Psoas muscle (tissue), 8 donors: Measurements from ENCODE around the gene MEPCE. TPM values are rescaled to one million over a fixed set of nuclear protein-coding genes. Genes with fewer than 3 reads are reported as not detected.
"Not testable (repeated sequence)": the region's sequence is repeated elsewhere in the genome, so short reads cannot be mapped to it uniquely, and the experiment has no call there.

ENCODE experiments used
- ATAC-seq, 4 donors: fragments of 200-7000 bp; cut with Tn5 transposase; one replicate each; pipeline ENCODE4 v1.9.1; 2020; ENCODE audit warnings: moderate library complexity in 3 of 4, mild to moderate bottlenecking in 2 of 4
- DNase-seq, 2 donors: peaks; one replicate each; pipeline ENCODE4 v3.0.0-alpha.2; 2020
- H3K27ac ChIP-seq: fragments of 200-600 bp; one replicate; pipeline ENCODE4 v1.8.0; 2022
- H3K27me3 ChIP-seq, 3 donors: fragments of 200-600 bp in 1 of 3; one replicate each; pipeline versions ENCODE4 v1.6.1 to v1.8.0; 2013 to 2022; ENCODE audit warnings: low read length in 2 of 3, mild to moderate bottlenecking in 2 of 3, moderate library complexity in 1 of 3; ENCODE audit not compliant: insufficient read depth in 3 of 3
- H3K36me3 ChIP-seq, 2 donors: fragments of 200-600 bp in 1 of 2; one replicate each; pipeline versions ENCODE4 v1.6.1 to v1.8.0; 2013 to 2022; ENCODE audit warnings: low read depth in 1 of 2, mild to moderate bottlenecking in 1 of 2, moderate library complexity in 1 of 2; ENCODE audit not compliant: insufficient read depth in 1 of 2
- H3K4me1 ChIP-seq: fragments of 200-600 bp; one replicate; pipeline ENCODE4 v1.8.0; 2022
- H3K4me3 ChIP-seq: fragments of 200-600 bp; one replicate; pipeline ENCODE4 v1.8.0; 2022; ENCODE audit warnings: mild to moderate bottlenecking
- H3K9me3 ChIP-seq: fragments of 200-600 bp; one replicate; pipeline ENCODE4 v1.8.0; 2022
- CTCF ChIP-seq: fragments of 200-600 bp; IDR thresholded peaks from one replicate; pipeline ENCODE4 v1.8.0; 2022; ENCODE audit warnings: antibody characterized with exemption
- WGBS, 3 donors: extraction: QIAGEN DNeasy Blood & Tissue Kit; methylation state at CpG; one replicate each; pipeline versions ENCODE4 v1.1.6 to v1.1.7; 2013; 5-methylcytosine and 5-hydroxymethylcytosine counted together
- intact Hi-C, 2 donors: fragments of 100-400 bp; cut with DNase I; formaldehyde crosslinking; loops; one replicate each; pipeline versions ENCODE4 v1.11.0 to v1.14.2; 2022
- polyA plus RNA-seq, 3 donors: library from polyadenylated mRNA; stranded (reverse); fragments of 200-250 nt; gene quantifications; one replicate each; pipeline ENCODE4 v1.2.3, GENCODE V29; 2013
- total RNA-seq, 4 donors: library from RNA; stranded (reverse); fragmentation: NEBNext Ultra II Directional in 2 of 4; extraction: Animal tissue kit (Norgen Biotek cat#: 25700) in 2 of 4; gene quantifications; one replicate each; pipeline versions ENCODE4 v1.2.1 to v1.2.4, GENCODE V29; 2021 to 2023
- donor health status: healthy with polysubstance abuse.
- donor health status: DM: no; HTN: no; CAD: no; lungs with moderate emphysema.
- donor health status: Bipolar disorder and iron deficiency.
- donor health status: healthy.
- donor health status: DM: yes; HTN: yes; CAD: no.
- donor health status: DM: no; HTN: no; CAD: no.
- donor health status: DM: no; HTN: no; CAD: no.
- donor health status: DM: yes; HTN: yes; CAD: no.

Gene MEPCE
- total and polyA plus RNA-seq, 7 donors = 27.2 to 41.5 (median 35.6) TPM

- DNase-seq (no peak), ATAC-seq (no peak)
- intact Hi-C loops = no loop called here
- no peak for TF ChIP-seq CTCF
- Histone ChIP-seq H3K27me3 (no peaks in the 10 kb centered on the region), H3K4me3 (no peak overlapping the region), H3K4me1 (peaks cover 3% of the 10 kb centered on the region), H3K36me3 (no peaks in the 10 kb centered on the region), H3K27ac (no peak overlapping the region), H3K9me3 (no peaks in the 10 kb centered on the region)
- 75 to 89% (median 84%) methylated on average over 11 of the region's 11 CpGs for WGBS, 3 donors
These were observed 12.3 kb downstream of the MEPCE start for GRCh38 chr7:100441641-100442535.

GRCh38 chr7:100443096-100443840 lies 13.6 kb downstream of the MEPCE start:
- no peaks in the 10 kb centered on the region for H3K27me3 ChIP-seq
- no peaks in the 10 kb centered on the region for H3K36me3 ChIP-seq
- DNase-seq (no peak), ATAC-seq (no peak)
- peaks cover 3% of the 10 kb centered on the region for H3K4me1 ChIP-seq
- intact Hi-C loops = no loop called here
- no peaks in the 10 kb centered on the region for H3K9me3 ChIP-seq
- peak overlapping the region; percentile 49 for H3K27ac ChIP-seq
- WGBS, 3 donors = 90 to 94% (median 93%) methylated on average over 9 of the region's 9 CpGs
- no peak overlapping the region for H3K4me3 ChIP-seq
- TF ChIP-seq CTCF = no peak

GRCh38 chr7:100444311-100445278 lies 15.0 kb downstream of the MEPCE start:
- peak; percentile 47 to 66 (median 54) for ATAC-seq
- H3K27ac ChIP-seq = peak overlapping the region; percentile 68
- no peak overlapping the region for H3K4me3 ChIP-seq
- 28 to 34% (median 32%) methylated on average over 14 of the region's 14 CpGs for WGBS, 3 donors
- H3K9me3 ChIP-seq = no peaks in the 10 kb centered on the region
- H3K36me3 ChIP-seq = no peaks in the 10 kb centered on the region
- peaks cover 3% of the 10 kb centered on the region for H3K4me1 ChIP-seq
- DNase-seq = no peak
- no peaks in the 10 kb centered on the region for H3K27me3 ChIP-seq
- intact Hi-C loops = no loop called here
- no peak for TF ChIP-seq CTCF

- DNase-seq = peak in 1 of 2 donors; percentile 2
- Histone ChIP-seq H3K27ac (peak overlapping the region; percentile 36), H3K27me3 (no peaks in the 10 kb centered on the region), H3K4me3 (no peak overlapping the region), H3K9me3 (no peaks in the 10 kb centered on the region), H3K36me3 (no peaks in the 10 kb centered on the region), H3K4me1 (peaks cover 3% of the 10 kb centered on the region)
- TF ChIP-seq CTCF = no peak
- 61 to 74% (median 72%) methylated on average over 2 of the region's 2 CpGs for WGBS, 3 donors
- no peak for ATAC-seq
- intact Hi-C loops = no loop called here
These were observed 16.4 kb downstream of the MEPCE start for GRCh38 chr7:100446040-100446439.

DNA sequence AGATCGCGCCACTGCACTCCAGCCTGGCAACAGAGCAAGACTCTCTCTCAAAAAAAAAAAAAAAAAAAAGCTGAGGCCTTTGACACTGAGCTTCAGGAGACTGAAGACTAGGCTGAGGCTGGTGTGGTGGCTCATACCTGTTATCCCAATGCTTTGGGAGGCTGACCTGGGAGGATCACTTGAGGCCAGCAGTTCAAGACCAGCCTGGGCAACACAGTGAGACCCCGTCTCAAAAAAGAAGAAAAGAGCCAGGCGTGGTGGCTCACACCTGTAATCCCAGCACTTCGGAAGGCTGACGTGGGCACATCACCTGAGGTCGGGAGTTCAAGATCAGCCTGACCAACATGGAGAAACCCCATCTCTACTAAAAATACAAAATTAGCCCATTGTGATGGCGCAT lies 17.7 kb downstream of the MEPCE start:
- peak in 1 of 2 donors; percentile 2 for DNase-seq
- ATAC-seq, H3K36me3 ChIP-seq, intact Hi-C loops, H3K27ac ChIP-seq, H3K4me3 ChIP-seq, H3K4me1 ChIP-seq, H3K27me3 ChIP-seq, H3K9me3 ChIP-seq: not testable (repeated sequence)
- 96 to 97% (median 96%) methylated on average over 8 of the region's 8 CpGs for WGBS, 3 donors
